HEK293T (cell line): ENCODE results near the gene CENPH.

Source experiments
- BHLHE40 ChIP-seq: fragments of 450-650 bp; IDR thresholded peaks from 2 replicates; pipeline ENCODE4 v1.6.1; 2016; ENCODE audit warnings: mild to moderate bottlenecking, moderate library complexity, borderline replicate concordance
- PKNOX1 ChIP-seq: fragments of 450-650 bp; IDR thresholded peaks from 2 replicates; pipeline ENCODE4 v1.6.1; 2016
- TARDBP ChIP-seq: fragments of 450-650 bp; IDR thresholded peaks from 2 replicates; pipeline ENCODE4 v1.6.1; 2016

- TF ChIP-seq TARDBP (no peak), BHLHE40 (no peak), PKNOX1 (no peak)
These were observed 32.9 kb upstream of the CENPH start for GRCh38 chr5:69156456-69156855.
